HL-60 (cell line): ENCODE results near the gene SOAT1.

Source experiments
- CTCF ChIP-seq: IDR thresholded peaks from one replicate; pipeline ENCODE4 v1.5.1; 2011; ENCODE audit warnings: low read length, control low read depth, inconsistent platforms; ENCODE audit not compliant: insufficient read depth
- GABPA ChIP-seq: IDR thresholded peaks from 2 replicates; pipeline ENCODE4 v1.6.1; 2012; ENCODE audit warnings: low read depth
- POLR2AphosphoS5 ChIP-seq: IDR thresholded peaks from 2 replicates; pipeline ENCODE4 v1.6.1; 2012; ENCODE audit warnings: low read depth
- REST ChIP-seq: IDR thresholded peaks from 2 replicates; pipeline ENCODE4 v1.6.1; 2012; ENCODE audit warnings: low read depth; ENCODE audit not compliant: insufficient replicate concordance
- SPI1 ChIP-seq: IDR thresholded peaks from 2 replicates; pipeline ENCODE4 v1.6.1; 2012; ENCODE audit warnings: low read depth, mild to moderate bottlenecking, borderline replicate concordance

- TF ChIP-seq CTCF (no peak), POLR2AphosphoS5 (no peak), GABPA (no peak), REST (no peak), SPI1 (no peak)
These were observed 11.9 kb downstream of the SOAT1 start for GRCh38 chr1:179305450-179305849.
